C1 segment of cervical spinal cord (tissue), 14 donors: ENCODE data around the gene RBPMS2.
A peak's percentile ranks its signal among the peaks of the same experiment; 100 is the strongest.
"Not testable (repeated sequence)": the region's sequence is repeated elsewhere in the genome, so short reads cannot be mapped to it uniquely, and the experiment has no call there.

ENCODE experiments used
- DNase-seq, 14 donors: peaks; one replicate each; lab custom pipeline; 2025; lab: John Stamatoyannopoulos, UW

Gene RBPMS2

DNA sequence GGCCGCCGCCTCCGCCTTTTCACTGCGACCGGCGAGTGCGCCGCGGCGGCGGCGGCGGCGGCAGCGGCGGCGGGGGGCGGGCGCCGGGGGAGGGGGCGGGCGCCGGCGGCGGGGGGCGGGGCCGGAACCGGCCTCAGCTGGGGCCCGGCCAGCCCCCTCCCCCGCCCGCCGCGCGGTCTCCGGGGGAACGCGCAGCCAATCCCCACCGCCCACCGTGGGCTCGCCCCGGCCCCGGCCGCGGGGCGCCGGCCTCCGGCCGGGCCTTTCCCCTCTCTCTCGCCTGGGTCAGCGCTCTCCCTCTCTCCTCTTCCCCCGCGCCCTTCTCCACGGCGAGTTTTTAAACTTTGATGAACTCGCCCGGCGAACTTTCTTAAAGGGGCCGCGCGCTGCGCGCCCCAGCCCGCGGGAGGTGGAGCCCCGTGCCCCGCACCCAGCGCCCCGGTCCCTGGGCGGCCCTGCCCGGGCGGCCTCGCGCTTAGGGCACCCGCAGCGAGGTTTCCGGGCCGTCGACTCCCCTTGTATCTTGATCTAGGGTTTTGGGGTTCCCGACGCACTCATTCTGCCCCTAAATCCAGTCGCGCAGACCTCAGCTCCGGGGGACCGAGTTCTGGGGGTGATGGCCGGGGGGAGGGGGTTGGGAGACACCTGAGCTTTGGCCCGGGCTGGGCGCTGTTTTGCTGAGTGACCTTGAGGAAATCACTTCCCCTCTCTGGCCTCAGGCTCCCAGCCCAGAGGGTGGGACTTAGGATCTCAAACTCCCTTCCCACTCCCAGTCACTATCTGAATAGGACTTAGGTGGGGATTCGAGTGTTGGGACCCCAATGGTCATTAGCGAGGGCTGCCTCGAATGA is at the start of gene RBPMS2:
Gene RBPMS2 (minus strand): TSS at position 39 of the 851 bp plus-strand sequence. CDS start 270 bp downstream, outside the sequence.
- DNase-seq = no peak

DNA sequence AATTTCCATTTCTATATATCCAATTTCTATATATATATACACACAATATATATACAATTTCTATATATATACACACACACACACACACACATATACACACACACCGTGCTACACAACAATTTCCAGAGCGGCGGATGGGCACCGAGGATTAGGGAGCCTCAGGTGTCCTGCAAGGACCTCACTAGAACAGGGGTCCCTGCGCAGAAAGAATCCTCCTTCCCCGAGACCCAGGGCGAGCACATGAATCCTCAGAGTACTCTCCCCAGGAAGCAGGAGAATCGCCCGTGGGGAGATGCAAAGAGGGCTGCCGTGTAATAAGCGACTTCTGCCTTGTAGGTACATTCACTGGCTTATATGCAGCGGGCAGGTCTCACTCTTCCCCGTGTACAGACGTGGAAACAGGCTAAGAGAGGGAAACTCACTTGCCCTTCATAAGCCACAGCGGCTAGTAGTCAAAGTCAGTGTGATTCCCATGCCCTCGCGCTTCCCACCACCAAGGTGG is 49.6 kb upstream of the RBPMS2 start:
- DNase-seq = no peak

DNA sequence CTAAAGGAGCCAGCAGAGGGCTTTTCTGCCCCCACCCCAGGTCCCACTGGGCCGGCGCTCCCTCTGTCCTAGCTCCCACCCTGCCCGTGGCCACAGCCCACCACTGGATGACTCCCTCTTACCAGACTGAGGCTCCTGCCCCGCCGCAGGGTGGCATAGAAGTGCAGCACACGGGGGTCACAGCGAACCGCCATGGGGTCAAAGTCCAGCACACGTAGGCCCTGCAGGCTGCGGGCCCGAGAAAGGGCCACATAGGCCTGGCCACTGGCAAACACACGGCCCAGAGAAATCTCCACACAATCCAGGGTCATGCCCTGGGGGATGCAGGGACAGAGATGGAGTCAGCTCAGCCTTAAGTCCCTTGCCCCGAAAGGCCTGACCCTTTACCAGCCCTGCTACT is 41.1 kb upstream of the RBPMS2 start:
- DNase-seq = no peak

DNA sequence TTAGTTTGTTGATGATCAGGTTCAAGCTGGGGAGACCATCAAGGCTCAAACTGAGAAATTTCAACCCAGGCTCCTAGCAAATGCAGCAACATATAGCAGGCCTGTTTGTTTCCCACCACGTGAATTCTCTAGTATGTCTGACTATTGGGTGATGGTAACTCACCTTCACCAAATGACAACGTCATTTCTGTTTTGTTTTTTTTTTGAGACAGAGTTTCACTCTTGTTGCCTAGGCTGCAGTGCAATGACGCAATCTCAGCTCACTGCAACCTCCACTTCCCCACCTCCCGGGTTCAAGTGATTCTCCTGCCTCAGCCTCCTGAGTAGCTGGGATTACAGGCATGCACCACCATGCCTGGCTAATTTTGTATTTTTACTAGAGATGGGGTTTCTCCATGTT is 39.6 kb upstream of the RBPMS2 start:
- not testable (repeated sequence) for DNase-seq

DNA sequence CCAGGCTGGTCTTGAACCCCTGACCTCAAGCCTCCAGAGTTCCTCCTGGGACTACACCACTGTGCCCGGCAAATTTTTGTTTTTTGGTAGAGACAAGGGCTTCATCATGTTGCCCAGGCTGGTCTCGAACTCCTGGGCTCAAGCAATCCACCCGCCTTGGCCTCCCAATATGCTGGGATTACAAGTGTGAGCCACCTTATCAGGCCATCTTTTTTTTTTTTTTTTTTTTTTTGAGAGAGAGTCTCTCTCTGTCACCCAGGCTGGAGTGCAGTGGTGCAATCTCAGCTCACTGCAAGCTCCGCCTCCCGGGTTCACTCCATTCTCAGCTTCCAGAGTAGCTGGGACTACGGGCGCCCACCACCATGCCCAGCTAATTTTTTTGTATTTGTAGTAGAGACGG is 38.9 kb upstream of the RBPMS2 start:
- DNase-seq = not testable (repeated sequence)

DNA sequence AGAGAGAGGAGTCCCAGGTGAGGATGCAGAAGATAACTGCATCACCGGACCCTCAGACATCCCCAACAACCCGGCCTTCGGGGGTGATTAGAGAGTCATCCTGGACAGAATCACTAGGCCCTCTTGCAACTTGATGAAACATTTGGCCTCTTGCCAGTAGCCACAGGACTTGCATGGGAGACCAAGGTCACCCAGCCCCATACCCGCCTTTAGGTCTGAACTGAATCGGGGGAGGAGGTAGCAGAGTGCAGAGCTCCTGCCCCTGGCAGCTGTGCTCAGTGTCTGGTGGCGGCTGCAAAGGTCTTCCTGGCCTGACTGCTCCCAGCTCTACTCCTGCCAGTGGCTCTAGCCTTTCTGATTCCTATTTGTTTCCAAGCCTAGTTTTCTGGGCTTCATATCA is 37.7 kb upstream of the RBPMS2 start:
- DNase-seq = no peak

DNA sequence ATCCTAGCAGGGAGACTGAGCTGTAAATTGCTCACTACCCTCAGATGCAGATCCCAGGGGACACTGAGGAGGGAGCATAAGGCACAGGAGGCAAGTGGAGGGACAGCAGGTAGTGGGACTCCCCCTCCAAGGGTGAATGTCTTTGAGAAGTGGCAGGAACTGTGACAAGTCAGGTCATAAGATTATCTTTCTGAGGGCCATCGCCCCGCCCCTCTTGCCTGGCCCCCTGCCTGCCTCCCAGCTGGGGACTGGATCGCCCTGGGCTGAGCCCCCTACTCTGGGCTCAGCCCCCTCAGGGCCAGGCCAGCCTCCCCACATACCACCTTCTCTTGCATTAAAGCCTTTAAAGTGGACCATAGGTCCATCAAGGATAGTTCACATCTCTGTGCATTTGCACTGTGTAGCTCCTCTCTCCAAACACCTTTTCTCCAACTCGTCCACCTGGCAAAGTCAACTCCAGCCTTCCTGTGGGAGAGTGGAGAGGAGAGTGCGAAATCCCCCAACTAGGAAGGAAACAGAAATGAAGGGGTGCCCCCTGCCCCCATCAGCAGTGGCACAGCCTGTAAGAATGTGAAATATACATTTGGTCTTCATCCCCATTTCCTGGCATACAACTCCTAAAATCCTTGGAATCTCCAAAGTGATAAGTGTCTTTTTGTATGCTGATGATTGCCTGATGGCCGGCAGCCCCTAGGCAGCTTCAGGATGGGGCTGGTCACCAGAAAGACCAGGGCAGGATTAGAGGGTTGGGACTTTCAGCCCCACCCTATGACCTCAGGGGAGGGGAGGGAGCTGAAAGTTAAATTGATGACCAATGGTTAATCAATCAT is 35.3 kb upstream of the RBPMS2 start:
- DNase-seq = no peak

DNA sequence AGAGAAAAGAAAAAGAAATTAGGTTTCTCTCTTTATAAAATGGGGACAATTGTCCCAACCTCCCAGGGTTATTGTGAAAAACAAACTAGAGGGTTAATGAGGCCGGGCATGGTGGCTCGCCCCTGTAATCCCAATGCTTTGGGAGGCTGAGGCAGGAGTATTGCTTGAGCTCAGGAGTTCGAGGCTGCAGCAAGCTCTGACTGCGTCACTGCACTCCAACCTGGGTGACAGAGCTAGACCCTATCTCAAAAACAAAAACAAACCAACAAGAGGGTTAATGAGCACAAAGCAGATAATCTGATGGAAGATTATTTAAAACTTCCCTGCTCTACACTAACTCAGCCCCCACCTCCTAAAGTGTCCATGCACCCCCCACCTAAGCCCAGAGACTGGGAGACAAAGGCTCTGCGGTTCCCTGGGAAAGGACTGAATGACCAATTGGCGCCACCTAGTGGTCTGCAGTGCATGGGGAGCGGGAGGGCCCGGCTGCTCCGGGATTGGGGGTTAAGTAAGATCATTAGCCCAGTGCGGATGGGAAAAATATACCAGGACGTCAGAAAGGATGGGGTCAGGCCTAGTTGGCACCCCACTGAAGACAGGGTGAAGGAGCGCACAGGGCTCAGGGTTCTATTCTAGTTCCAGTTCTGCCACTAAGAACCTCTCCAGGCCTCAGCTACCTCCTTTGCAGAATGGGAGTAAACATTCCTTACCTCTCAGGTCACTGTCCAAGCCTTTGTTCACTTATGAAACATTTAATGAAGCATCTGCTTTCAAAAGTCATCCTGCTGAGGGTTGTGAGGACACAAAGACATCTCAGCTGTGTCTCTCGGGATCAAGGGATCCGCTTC is 34.5 kb upstream of the RBPMS2 start:
- peak in 13 of 14 donors; percentile 3 to 70 (median 36) for DNase-seq

DNA sequence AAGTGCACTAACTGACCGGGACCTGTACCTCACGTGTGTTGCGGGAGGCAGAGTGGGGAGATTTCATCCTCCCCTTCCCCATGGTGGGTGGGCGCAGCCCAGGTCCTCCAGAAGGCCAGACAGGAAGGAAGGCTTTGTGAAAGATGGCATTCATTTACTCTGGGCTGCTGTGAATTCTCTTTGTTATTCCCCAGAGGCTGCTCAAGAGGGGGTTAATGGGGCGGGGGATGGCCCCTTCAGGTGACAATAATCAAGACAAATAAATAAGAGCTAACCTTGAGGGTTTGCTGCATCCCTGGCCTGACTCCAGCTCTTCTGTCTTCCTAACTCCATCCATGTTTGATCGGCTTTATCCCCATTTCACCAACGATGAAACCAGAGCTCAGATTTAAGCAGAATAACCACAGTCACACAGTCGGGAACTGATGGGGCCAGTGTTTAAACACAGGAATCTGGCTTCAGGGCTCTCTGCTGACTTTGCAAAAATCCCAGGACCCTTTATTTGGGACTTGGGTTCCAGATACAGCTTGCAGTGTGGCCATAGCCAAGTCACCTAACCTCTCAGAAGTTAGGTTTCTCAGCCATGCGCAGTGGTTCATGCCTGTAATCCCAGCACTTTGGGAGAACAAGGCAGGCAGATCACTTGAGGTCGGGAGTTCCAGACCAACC is 33.5 kb upstream of the RBPMS2 start:
- no peak for DNase-seq

DNA sequence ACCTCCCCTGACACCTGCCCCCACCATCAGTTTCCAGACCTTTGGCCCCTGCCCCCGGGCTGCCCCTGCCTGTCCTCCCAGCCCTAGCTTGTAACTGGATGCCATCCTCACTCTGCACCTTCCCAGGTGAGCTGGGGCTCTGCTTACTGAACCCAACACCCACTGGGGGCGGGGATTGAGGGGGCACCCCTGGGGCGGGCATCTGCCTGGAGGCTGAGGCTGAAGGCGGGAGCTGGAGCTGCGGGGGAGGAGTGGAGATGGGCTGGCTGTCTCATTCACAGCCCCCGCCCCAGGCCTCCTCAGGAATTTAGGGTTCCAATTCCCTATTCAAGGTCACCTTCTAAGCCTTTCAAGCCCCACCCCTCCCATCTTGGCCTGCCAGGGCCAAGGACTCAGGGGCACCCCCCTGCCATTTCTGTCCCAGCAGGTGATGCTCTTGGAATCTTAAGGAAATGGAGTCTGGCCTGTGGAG is 32.4 kb upstream of the RBPMS2 start:
- DNase-seq = no peak

DNA sequence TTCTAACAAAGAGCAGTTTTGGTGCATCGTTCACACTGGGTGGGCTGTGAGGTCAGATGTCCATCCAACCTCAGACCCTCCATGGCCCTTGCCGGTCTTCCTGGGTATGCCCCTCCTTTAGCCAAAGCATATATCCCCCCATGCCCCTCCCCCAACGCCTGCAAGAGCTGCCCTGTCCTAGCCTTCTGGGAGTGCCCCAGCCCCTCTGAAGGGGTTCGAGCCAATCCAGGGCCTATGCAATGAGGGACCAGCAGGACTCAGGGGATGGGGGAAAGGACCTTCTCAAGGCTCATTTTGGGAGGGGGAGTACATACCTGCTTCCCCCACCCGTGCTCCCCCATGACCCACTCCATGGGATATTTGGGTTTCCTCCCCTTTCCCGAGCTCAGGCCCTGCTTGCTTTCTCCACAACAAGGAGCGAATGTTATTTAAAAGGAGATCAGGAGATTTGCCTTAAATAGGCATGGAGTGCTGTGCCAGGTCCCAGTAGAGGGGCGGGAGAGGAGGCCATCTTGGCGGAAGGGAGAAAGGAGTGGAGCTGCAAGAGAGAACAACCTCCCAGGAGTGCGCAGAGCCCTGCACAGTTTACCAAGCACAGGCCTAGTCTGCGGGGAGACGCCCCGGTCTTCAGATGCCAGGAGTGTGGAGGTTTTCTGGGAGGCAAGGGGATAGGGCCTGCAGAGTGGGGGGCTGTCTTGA is 31.8 kb upstream of the RBPMS2 start:
- DNase-seq = no peak

DNA sequence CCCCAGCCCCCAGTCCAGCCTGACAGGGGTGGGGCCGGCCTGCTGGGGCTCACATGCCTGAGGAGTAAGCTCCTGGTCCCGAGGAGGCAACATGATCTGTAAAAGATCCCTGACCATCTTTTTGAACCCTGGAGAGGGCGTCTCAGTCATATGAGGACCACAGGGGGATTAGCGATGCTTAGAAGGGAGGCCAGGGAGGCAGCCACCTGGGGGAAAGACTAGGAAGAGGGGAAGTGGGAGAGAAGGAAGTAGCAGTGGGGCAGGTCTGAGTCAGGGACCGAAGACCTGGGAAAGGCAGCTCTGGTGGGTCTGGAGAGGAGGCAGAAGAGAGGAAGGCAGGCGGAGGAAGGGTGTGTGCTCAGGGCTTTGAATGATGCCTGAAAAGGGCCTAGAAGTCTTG is 31.1 kb upstream of the RBPMS2 start:
- no peak for DNase-seq

DNA sequence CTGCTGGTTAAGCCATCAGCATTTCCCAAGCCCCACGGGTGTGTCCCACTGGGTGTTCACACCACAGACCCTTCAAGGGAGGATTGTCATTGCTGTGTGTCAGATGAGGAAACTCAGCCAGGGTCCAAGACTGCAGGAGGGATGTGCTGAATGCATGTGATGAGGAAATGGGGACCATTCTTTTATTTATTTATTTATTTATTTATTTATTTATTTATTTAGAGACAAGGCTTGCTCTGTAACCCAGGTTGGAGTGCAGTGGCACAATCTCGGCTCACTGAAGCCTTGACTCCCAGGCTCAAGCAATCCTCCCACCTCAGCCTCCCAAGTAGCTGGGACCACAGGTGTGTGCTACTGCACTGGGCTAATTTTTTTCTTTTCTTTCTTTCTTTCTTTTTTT is 29.2 kb upstream of the RBPMS2 start:
- DNase-seq = no peak

DNA sequence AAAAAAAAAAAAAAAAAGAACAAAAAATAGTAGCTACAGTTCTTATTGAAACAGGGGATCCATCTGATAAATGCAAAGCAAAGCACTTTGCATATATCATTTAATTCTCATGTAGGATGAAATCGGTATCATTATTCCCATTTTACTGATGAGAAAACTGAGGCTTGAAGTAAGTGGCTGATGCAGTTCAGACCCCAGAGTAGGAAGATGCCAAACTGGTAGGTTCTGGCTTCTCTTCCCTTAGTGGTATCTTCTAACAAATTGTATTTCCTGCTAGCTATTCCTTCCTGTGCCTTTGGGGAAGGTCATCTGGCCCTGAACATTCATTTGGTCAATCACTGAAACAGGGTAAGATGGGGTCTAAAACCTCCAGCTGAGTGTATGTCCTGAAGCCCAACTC is 28.1 kb upstream of the RBPMS2 start:
- no peak for DNase-seq

DNA sequence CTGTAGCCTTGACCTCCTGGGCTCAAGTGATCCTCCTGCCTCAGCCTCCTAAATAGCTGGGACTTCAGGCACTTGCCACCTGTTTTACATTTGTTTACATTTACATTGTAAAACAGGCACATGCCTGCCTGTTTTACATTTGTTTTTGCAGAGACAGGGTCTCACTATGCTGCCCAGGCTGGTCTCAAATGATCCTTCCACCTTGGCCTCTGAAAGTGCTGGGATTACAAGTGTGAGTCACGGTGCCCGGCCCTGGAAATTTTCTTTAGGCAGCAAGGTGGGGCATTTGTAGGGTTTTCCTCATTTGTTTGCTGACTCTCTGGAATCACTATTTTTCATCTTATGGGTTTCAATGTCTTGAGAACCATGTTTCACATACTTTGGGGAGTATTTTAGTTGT is 25.1 kb upstream of the RBPMS2 start:
- no peak for DNase-seq

DNA sequence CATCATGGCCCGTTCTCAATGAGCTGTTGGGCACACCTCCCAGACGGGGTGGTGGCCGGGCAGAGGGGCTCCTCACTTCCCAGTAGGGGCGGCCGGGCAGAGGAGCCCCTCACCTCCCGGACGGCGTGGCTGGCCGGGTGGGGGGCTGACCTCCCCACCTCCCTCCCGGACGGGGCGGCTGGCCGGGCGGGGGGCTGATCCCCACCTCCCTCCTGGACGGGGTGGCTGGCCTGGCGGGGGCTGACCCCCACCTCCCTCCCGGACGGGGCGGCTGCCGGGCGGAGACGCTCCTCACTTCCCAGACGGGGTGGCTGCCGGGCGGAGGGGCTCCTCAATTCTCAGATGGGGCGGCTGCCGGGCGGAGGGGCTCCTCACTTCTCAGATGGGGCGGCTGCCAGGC is 23.5 kb upstream of the RBPMS2 start:
- not testable (repeated sequence) for DNase-seq

DNA sequence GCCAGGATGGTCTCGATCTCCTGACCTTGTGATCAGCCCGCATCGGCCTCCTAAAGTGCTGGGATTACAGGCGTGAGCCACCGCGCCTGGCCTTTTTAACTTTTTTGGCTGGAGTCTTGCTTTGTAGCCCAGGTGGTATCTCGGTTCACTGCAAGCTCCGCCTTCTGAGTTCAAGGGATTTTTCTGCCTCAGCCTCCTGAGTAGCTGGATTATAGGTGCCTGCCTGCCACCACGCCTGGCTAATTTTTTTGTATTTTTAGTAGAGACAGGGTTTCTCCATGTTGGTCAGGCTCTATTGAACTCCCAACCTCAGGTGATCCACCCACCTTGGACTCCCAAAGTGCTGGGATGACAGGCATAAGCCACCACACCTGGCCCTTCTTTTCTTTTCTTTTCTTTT is 20.5 kb upstream of the RBPMS2 start:
- not testable (repeated sequence) for DNase-seq

DNA sequence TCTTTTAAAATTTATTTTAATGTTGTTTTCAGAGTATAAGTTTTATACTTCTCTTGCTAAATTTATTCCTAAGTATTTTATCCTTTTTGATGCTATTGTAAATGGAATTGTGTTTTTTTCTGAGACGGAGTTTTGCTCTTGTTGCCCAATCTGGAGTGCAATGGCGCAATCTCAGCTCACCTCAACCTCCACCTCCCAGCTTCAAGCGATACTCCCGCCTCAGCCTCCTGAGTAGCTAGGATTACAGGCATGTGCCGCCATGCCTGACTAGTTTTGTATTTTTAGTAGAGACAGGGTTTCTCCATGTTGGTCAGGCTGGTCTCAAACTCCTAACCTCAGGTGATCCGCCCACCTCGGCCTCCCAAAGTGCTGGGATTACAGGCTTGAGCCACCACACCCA is 19.9 kb upstream of the RBPMS2 start:
- not testable (repeated sequence) for DNase-seq

DNA sequence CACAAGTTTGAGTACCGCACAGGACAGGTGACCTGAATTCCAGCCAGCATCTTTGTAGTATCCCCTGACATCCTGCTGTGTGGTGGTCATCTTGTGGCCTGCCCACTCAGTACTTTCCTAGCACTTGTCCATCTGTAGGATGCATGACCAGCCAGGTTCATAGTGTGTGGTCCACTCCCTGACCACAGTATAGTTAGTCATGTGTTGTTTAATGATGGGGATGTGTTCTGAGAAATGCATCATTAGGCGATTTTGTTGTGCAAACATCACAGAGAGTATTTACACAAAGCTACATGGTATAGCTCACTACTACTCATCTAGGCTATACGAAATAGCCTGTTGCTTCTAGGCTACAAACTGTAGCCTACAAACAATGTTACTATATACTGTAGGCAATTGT is 16.9 kb upstream of the RBPMS2 start:
- DNase-seq = no peak

DNA sequence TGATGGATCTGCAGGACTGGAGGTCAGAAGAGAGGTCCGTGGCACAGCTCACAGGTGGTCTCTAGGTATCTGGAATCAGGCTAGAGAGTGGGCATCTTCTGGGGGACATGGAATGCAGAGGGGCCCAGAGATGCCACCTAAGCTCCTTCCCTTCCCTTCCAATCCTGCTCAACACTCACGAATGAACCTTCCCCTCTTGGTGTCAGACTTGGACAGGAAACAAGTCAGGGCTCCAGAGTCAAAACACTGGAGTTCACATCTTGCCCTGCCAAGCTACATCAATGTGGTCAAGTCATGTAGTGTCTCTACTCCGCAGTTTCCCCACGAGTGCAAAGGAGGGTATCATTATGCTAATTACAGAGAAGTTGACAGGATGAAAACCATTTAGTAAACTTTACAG is 16.0 kb upstream of the RBPMS2 start:
- DNase-seq = no peak
